ENCODE results near the gene IKZF2. TPM values are rescaled to one million over a fixed set of nuclear protein-coding genes. Genes with fewer than 3 reads are reported as not detected.

Gene IKZF2
- total RNA-seq, 1 experiment from 2014 or later, result 3.0 TPM

DNA sequence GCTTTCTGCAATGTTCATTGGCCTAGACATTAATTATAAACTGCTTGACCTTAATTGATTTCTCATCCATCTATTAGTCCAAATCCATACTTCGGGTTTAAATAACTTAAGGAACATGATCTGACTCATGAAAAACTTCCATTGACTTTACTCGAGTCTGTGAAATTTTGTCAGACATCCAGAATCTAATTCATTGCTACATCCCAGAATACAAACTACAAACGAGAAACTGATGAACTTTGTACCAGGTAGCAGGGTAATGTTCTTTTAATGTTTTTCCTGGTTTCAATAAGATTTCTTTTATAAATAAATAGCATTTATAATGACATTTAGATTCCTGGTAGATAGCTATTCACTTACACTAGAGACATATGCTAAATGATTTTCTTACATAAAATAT lies 36.0 kb upstream of the IKZF2 start:
- H3K36me3 Mint-ChIP-seq (ENCODE audit: insufficient read depth in 1 of 3, low read depth in 3 of 3), result peaks cover 3 to 23% (median 8%) of the 10 kb centered on the region in 3 experiments; a peak in 5 of 7 replicates
- no peak overlapping the region for H3K9ac ChIP-seq (ENCODE audit: extremely low read depth, insufficient read length, low read length)
- peaks cover 6 to 14% of the 10 kb centered on the region in 2 experiments; a peak in 4 of 5 replicates for H3K9me3 Mint-ChIP-seq
- no peaks in the 10 kb centered on the region for H3K23me2 ChIP-seq (ENCODE audit: insufficient read length, low read depth, low read length, poor library complexity, severe bottlenecking)
- no peaks in the 10 kb centered on the region for H4K20me1 ChIP-seq (ENCODE audit: control insufficient read depth, insufficient read depth, insufficient read length)
- H3K79me2 ChIP-seq (ENCODE audit: insufficient read depth, low read length), result no peaks in the 10 kb centered on the region
- H3K18ac ChIP-seq (ENCODE audit: insufficient read length, low read depth, low read length), result no peak overlapping the region
- no peak overlapping the region for H3K23ac ChIP-seq (ENCODE audit: insufficient read length, low read depth, low read length)
- H3K4me3 Mint-ChIP-seq, result no peak overlapping the region
- H3K4ac ChIP-seq (ENCODE audit: low read depth, low read length), result no peak overlapping the region
- H2BK15ac ChIP-seq (ENCODE audit: low read depth, low read length), result no peak overlapping the region
- no peaks in the 10 kb centered on the region for H3K79me1 ChIP-seq (ENCODE audit: insufficient read depth, low read depth, low read length, poor library complexity, severe bottlenecking)
- H3K27ac Mint-ChIP-seq, result peak overlapping the region in 1 of 3 experiments; percentile 75; a peak in 1 of 7 replicates
- no peak overlapping the region for H4K5ac ChIP-seq (ENCODE audit: insufficient read length, low read depth, low read length)
- peaks cover 2% of the 10 kb centered on the region; the same call in 1 of the 2 replicates for H3K4me1 ChIP-seq (ENCODE audit: insufficient read depth, low read length)
- H3K4me1 Mint-ChIP-seq, result peaks cover 49 to 53% of the 10 kb centered on the region in 2 experiments
- no peaks in the 10 kb centered on the region for H3K9me3 ChIP-seq (ENCODE audit: control insufficient read depth, low read depth, low read length)
- H2AK5ac ChIP-seq (ENCODE audit: insufficient read length, low read length), result no peak overlapping the region
- H2BK5ac ChIP-seq (ENCODE audit: insufficient read length, low read length), result no peak overlapping the region
- no peak overlapping the region for H3K4me2 ChIP-seq (ENCODE audit: insufficient read depth, insufficient read length, low read length)
- no peak overlapping the region for H3T11ph ChIP-seq (ENCODE audit: low read length)
- H3K27me3 ChIP-seq (ENCODE audit: insufficient read depth, low read length), result no peaks in the 10 kb centered on the region
- no CpG with 5 or more reads among the region's 3 CpGs for WGBS (ENCODE audit: extremely low coverage, insufficient read length, low lambda C conversion rate)
- H4K91ac ChIP-seq (ENCODE audit: insufficient read length, low read depth, low read length), result no peak overlapping the region
- no peak overlapping the region for H2BK20ac ChIP-seq (ENCODE audit: low read depth, low read length, poor library complexity, severe bottlenecking)
- no peaks in the 10 kb centered on the region for H3K27me3 Mint-ChIP-seq (ENCODE audit: low read depth)
- TF ChIP-seq, protein P1, sequence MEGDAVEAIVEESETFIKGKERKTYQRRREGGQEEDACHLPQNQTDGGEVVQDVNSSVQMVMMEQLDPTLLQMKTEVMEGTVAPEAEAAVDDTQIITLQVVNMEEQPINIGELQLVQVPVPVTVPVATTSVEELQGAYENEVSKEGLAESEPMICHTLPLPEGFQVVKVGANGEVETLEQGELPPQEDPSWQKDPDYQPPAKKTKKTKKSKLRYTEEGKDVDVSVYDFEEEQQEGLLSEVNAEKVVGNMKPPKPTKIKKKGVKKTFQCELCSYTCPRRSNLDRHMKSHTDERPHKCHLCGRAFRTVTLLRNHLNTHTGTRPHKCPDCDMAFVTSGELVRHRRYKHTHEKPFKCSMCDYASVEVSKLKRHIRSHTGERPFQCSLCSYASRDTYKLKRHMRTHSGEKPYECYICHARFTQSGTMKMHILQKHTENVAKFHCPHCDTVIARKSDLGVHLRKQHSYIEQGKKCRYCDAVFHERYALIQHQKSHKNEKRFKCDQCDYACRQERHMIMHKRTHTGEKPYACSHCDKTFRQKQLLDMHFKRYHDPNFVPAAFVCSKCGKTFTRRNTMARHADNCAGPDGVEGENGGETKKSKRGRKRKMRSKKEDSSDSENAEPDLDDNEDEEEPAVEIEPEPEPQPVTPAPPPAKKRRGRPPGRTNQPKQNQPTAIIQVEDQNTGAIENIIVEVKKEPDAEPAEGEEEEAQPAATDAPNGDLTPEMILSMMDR (conservative IDR thresholded peaks at IDR 0.05), result no peak
- H2BK120ac ChIP-seq (ENCODE audit: low read depth, low read length, poor library complexity, severe bottlenecking), result no peak overlapping the region
- no peak overlapping the region for H3K14ac ChIP-seq (ENCODE audit: insufficient read depth, low read length)
- H2AFZ ChIP-seq (ENCODE audit: low read length), result no peak overlapping the region
- no peak for DNase-seq
- H3K27ac ChIP-seq (ENCODE audit: insufficient read length, low read depth, low read length), result no peak overlapping the region
- no peak overlapping the region for H3K56ac ChIP-seq (ENCODE audit: insufficient read length, low read depth, low read length)
- no peak overlapping the region for H4K8ac ChIP-seq (replicated peaks; ENCODE audit: insufficient read length, low read depth, low read length)
- H2BK12ac ChIP-seq (ENCODE audit: insufficient read length, low read depth, low read length), result no peak overlapping the region
